Activated CD8-positive, alpha-beta memory T cell treated with anti-CD3 and anti-CD28 coated beads, Interleukin-2, amount 50 U/mL, for 24 hours (primary cell): ENCODE measurements around the gene PTMA.
"Not testable (repeated sequence)": the region's sequence is repeated elsewhere in the genome, so short reads cannot be mapped to it uniquely, and the experiment has no call there.

Experiments used
- DNase-seq: peaks from one replicate; pipeline ENCODE4 v3.0.0-alpha.2; 2020; ENCODE audit errors: extremely low read depth

The PTMA gene

GRCh38 chr2:231707927-231708772 is at the start of gene PTMA:
Gene PTMA (plus strand): TSS chr2:231708525. CDS start chr2:231708707, 182 bp downstream.
- peak; percentile 99 for DNase-seq

DNA sequence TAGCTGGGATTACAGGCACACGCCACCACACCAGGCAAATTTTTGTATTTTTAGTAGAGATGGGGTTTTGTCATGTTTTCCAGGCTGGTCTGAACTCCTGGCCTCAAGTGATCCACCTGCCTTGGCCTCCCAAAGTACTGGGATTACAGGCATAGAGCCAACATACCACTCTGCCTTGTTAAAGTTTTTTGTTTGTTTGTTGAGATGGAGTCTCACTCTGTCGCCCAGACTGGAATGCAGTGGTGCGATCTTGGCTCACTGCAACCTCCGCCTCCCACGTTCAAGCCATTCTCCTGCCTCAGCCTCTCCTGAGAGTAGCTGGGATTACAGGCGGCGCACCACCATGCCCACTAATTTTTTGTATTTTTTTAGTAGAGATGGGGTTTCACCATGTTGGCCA is 48.3 kb upstream of the PTMA start:
- DNase-seq: not testable (repeated sequence)

GRCh38 chr2:231660860-231661259 is 47.5 kb upstream of the PTMA start:
- DNase-seq: no peak

DNA sequence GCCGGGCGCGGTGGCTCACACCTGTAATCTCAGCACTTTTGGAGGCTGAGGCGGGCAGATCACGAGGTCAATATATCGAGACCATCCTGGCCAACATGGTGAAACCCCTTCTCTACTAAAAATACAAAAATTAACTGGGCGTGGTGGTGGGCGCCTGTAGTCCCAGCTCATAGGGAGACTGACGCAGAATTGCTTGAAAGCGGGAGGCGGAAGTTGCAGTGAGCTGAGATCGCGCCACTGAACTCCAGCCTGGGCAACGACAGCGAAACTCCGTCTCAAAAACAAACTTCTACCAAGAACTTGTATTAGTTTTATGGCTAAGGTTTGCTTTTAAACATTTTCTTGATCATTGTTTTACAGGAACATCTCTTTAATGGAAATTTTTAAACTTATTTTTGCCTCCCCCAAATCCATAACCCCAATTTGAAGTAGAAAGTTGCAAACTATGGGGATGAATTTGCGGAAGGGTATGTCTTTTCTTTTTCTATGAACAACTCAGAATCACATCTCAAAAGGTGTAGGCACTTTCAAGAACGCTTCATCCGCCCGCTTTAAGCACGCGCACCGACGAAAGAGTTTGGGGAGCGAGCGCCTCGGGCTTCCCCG is 46.8 kb upstream of the PTMA start:
- no peak for DNase-seq

- DNase-seq: peak; percentile 83
These were observed 46.1 kb upstream of the PTMA start for GRCh38 chr2:231662028-231662810.

- DNase-seq: no peak
These were observed 45.4 kb upstream of the PTMA start for GRCh38 chr2:231662811-231663457.

DNA sequence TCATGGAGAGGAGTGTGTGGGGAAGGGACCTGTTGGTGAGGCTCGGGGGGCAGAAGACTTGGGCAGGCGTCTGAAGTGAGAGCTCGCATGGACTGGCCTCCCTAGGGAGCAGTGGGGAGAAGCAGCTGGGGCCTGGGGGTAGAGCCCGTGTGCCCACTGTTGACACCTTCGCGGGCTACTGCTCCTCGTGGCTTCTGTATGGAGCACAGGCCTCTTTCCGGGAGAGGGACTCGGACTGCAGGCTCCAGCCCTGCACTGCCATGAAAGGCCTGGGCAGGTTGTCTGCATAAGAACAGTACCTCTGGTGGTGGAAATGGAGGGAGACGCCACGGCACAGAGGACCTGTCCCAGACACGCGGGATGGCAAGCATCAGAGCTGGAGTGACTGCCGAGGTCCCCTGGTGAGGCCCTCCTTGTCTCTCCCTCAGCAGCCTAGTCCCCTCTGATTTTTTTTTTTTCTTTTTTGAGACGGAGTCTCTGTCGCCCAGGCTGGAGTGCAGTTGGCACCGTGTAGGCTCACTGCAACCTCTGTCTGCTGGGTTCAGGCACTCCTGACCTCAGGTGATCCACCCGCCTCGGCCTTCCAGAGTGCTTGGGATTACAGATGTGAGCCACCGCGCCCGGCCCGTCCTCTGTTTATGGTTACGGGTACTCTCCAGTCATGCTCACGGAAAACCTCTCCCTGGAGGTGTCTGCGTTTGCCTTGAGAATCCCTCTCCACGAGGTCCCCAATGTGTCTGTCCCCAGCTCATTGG is 44.7 kb upstream of the PTMA start:
- DNase-seq: no peak

GRCh38 chr2:231664727-231665126 is 43.6 kb upstream of the PTMA start:
- DNase-seq: no peak

DNA sequence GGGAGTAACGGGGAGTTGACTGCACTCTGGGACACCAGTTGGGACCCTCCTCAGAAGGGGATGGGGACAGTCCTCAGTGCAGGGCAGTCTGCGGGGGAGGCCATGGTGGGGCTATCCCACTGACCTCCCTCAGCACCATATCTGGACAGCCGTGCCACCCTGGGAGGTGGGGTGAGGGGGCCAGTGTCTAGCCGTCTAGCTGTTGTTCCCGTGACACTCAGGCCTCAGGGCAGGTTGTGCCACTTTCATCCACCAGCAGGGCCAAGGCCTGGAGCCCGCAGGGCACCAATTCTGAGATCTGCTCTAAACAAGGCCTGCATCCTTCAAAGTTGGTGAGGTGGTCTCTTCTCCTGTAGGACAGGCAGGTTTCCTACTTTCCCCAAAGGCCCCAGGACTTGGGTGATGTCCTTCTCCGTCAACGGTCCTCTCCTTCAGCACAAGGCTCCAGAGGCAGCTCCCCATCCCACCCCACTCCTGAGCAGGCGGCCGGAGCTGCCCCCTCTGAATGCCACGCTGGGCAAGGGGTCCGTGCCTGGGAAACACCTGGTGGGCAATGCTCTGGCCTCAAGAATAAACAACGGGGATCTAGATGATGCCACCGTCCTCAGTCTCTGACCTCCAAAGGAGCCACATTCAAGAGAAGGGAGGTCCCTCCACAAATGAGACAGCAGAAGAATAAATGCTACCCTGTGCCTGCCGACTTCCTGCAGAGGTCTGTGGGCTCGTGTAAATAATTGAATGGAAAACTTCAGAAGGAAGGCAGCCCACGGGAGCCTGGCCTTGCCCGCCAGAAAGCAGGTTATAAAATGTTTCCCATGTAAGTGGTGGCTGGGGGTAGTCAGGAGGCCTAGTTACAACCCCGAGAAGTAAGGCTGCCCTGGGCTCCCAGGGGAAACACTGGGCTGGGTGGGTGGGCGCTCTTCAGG is 42.8 kb upstream of the PTMA start:
- DNase-seq: no peak

GRCh38 chr2:231666171-231667095 is 41.9 kb upstream of the PTMA start:
- DNase-seq: no peak

DNA sequence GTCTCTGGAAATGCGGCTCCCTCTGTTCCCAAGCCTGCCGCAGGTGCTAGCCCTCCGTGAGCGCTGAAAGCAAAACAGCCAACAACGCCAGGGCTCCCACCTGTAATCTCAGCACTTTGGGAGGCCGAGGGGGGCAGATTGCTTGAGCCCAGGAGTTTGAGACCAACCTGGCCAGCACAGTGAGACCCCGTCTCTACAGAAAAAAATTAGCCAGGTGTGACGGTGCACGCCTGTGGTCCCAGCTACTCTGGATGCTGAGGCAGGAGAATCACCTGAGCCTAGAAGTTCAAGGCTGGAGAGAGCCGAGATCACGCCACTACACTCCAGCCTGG is 41.3 kb upstream of the PTMA start:
- DNase-seq: no peak

- no peak for DNase-seq
These were observed 40.8 kb upstream of the PTMA start for GRCh38 chr2:231667496-231667895.

DNA sequence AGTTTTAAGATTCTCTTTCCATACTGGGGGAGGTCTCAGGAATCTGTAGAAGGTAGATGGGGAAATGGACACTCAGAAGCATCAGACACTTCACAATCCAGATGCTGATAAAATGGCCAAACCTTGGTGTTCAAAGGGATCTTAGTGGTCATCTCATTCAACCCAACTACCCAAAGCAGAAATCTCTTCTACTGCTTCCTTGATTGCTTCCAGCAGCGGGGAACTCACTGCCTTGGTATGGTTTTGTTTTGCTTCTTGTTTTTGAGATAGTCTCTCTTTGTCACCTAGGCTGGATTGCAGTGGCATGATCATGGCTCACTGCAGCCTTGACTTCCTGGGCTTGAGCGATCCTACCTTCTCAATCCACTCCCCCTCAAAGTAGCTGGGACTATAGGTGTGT is 39.3 kb upstream of the PTMA start:
- DNase-seq: no peak

GRCh38 chr2:231671270-231672050 is 36.9 kb upstream of the PTMA start:
- DNase-seq: no peak

- DNase-seq: no peak
These were observed 35.5 kb upstream of the PTMA start for GRCh38 chr2:231672617-231673347.

DNA sequence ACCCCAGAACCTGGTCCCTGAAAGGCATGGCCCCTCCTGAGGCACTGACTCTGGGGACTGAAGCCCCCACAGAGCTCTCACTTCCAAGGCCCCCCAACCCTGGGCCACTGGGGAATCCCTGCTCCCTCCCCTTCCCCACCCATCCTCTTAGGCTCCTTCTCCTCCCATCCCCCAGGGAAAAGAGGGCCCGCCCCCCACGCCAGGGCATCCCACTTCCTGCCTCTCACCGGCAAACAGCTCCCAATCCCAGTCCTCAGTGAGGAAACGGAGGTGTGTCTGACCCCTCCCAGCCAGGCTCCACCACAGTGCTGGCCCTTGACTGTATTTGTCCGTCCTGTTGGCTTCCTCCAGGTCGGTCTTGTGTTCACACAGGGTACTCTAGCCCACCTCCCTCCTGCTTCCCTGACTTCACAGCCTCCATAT is 35.0 kb upstream of the PTMA start:
- no peak for DNase-seq

DNA sequence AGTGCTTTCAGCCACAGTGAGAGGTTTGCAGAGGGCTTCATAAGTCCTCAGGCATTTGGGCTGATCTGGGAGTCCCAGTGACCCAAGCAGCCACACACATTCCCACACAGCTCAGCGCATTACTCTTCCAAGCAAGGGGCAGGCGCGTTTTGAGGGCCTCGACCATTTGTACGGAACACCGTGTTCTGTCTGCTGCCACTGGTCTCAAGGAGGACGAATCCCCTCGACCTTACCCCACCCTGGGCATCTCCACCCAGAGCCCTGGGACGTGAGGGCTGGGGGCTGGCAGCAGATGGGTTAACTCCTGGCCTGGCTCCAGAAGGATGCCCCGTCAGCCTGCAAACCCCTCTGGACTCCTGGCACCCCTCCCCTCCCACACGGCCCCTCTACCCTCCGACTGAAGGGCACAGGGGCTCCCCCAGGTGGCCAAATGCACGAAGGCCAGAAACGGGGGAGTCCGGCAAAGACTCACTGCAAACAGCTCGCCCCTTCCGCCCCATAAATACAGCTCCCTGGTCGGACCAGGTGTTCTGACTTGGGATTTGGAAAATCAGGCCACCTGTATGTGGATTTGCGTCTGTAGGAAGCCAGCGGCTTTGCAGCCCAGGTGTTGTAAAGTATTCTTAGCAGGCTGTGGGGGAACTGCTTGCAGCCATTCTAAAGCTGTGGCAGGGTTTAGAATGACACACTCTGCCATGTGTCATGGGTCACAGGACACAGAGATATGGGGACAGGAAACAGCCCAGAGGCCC is 33.6 kb upstream of the PTMA start:
- DNase-seq: peak; percentile 25
